GM19193 (cell line): ENCODE results near the gene ARHGEF12.

Experiments
- POLR2A ChIP-seq: IDR thresholded peaks from 4 replicates; pipeline ENCODE4 v1.6.1; 2011; ENCODE audit not compliant: insufficient read depth, insufficient read length; ENCODE audit errors: extremely low read depth

ARHGEF12 gene

DNA sequence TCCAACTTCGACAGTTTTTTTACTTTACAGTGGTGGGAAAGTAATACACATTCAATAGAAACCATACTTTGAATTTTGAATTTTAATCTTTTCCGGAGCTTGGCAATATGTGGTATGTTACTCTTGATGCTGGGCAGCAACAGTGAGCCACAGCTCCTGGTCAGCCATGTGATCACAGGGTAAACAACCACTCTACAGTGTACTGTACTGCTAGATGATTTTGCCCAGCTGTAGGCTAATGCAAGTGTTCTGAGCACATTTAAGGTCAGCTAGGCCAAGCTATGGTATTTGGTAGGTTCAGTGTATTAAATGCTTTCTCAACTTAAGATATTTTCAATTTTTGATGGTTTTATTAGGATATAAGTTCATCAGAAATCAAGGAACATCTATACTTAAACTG, 126.6 kb downstream of the ARHGEF12 start:
- TF ChIP-seq POLR2A: no peak

GRCh38 chr11:120465921-120466534, 129.8 kb downstream of the ARHGEF12 start:
- no peak for TF ChIP-seq POLR2A

- TF ChIP-seq POLR2A: no peak
Observed at GRCh38 chr11:120467627-120468026, 131.4 kb downstream of the ARHGEF12 start.

DNA sequence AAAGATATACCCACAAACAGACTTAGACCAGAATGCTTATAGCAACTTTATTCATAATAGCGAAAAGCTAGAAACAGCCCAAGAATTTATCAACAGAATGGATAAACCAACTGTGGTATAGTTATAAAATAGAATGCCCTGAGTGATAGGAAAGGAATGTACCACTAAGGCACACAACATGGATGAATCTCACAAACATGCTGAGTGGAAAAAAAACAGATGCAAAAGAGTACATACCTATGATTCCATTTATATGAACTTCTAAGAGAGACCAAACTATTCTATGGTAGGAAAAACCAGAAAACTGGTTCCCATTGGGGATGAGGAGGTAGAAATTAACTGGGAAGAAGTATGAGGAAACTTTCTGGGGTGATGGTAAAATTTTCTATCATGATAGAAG, 134.9 kb downstream of the ARHGEF12 start:
- TF ChIP-seq POLR2A: no peak

GRCh38 chr11:120471994-120472393, 135.8 kb downstream of the ARHGEF12 start:
- TF ChIP-seq POLR2A: no peak

GRCh38 chr11:120473503-120473902, 137.3 kb downstream of the ARHGEF12 start:
- TF ChIP-seq POLR2A: no peak

DNA sequence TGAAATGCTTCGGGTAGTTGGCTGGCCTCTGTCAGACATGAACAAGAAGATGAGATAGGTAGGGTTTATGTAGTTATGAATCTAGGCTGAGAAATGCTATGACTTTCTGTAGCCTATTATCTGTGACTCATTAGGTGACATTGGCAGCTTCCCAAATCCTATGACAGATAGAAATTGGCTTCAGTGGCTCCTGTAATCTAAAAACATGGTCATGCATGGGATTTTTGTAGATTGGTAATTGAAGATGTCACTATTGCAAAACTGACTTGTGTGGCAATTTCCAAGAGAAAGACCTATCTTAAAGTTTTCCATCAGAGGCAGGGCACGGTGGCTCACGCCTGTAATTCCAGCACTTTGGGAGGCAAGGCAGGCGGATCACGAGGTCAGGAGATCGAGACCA, 145.9 kb downstream of the ARHGEF12 start:
- no peak for TF ChIP-seq POLR2A

DNA sequence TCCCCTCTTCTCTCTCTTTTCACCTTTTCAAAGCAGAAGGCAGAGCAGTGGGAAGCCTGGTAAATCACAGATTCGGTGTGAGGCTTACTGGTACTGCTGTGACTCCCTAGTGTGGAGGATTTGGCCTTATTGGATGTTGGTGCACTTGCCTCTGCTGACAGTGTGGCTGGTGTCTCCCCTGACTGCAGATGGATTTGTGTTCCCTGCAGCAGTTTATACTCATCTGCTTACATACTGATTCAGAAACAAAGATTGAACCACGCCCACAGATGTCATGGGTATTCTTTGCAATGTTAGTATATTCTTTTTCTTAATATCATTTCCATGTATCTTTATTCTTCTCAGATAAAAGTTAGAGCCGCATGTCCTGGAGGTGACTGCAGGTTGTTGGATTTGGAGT, 148.5 kb downstream of the ARHGEF12 start:
- TF ChIP-seq POLR2A: no peak

DNA sequence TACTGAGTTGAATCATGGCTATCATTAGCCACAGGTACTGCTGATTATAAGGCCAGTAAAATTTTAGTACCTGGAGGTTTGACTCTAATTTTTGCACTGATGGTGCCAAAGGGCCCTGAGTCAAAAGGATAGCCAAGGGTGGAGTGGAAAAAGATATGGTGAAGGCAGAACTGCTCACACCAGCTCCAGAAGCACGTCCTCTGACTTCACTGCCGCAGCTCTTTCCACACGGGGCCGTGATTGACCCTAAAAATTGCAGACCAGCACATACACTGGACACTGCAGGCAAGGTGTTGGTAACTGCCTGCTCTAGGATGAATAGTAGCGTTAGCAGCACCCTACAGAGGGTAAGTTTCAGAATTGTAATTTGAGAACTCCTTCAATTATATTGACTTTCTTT, 149.9 kb downstream of the ARHGEF12 start:
- no peak for TF ChIP-seq POLR2A

- TF ChIP-seq POLR2A: no peak
Observed at GRCh38 chr11:120489799-120490198, 153.6 kb downstream of the ARHGEF12 start.

GRCh38 chr11:120492486-120492885, 156.3 kb downstream of the ARHGEF12 start:
- no peak for TF ChIP-seq POLR2A

- no peak for TF ChIP-seq POLR2A
Observed at GRCh38 chr11:120494595-120494994, 158.4 kb downstream of the ARHGEF12 start.

- no peak for TF ChIP-seq POLR2A
Observed at GRCh38 chr11:120499088-120499487, 162.9 kb downstream of the ARHGEF12 start.

DNA sequence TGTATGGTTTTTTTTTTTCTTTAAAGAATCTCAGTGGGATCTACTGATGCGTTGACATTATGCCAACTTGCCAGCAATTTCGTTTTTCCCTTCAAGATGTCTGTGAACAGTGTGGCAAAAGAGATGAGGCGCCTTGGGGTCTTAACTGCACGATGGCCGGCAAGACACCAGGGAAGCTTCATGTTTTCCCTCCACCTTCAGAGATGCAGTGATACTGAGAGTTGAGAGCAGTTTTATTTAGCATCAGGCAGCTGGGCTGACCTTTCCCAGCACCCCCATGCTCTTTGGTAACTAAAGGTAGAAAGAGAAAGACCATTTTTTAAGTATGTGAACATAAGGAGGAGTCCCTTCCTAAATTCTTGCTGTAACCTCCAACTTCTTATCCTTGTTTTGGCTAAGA, 163.6 kb downstream of the ARHGEF12 start:
- no peak for TF ChIP-seq POLR2A

- no peak for TF ChIP-seq POLR2A
Observed at GRCh38 chr11:120500414-120501071, 164.3 kb downstream of the ARHGEF12 start.

GRCh38 chr11:120501440-120501839, 165.2 kb downstream of the ARHGEF12 start:
- TF ChIP-seq POLR2A: no peak
